ENCODE data around the gene GATAD1. TPM values are rescaled to one million over a fixed set of nuclear protein-coding genes. Genes with fewer than 3 reads are reported as not detected.
"Not testable (repeated sequence)": the region's sequence is repeated elsewhere in the genome, so short reads cannot be mapped to it uniquely, and the experiment has no call there.

The GATAD1 gene
- total RNA-seq, 1 donor from 2014 or later: 12.5 TPM

- no peak for DNase-seq (ENCODE audit: low spot score)
- no peak for ATAC-seq
Measured at GRCh38 chr7:92478711-92479110, 31.4 kb downstream of the GATAD1 start.

DNA sequence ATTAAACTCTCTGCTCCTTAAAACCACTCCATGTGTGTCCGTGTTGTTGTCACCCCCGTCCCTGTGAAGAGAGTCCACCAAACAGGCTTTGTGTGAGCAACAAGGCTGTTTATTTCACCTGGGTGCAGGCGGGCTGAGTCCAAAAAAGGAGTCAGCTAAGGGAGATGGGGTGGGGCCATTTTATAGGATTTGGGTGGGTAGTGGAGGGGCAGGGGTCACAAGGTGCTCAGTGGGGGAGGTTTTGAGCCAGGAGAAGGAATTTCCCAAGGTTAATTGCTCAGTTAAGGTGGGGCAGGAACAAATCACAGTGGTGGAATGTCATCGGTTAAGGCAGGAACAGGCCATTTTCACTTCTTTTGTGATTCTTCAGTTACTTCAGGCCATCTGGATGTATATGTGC lies 31.9 kb downstream of the GATAD1 start:
- not testable (repeated sequence) for ATAC-seq

DNA sequence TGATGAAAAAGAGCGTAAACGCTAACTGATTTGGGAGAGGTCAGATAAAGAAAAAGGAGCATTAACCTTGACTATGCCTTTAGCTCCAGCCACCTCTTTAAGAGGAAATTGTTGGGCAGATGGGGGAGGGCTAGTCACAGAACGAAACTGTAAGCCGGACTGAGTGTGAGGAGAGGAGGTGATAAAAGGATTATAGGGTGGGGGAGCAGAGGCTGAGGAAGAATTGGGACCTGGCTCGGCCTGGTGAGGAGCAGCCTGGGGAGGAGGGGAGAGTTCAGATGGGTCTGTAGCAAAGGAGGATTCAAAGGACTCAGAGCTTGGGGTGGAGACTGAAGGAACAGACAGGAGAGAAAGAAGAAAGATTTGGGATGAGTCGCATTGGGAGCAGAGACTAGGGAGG lies 36.3 kb downstream of the GATAD1 start:
- ATAC-seq: not testable (repeated sequence)

More for the DNA sequence above, 31.9 kb downstream of the GATAD1 start:
- DNase-seq (ENCODE audit: low spot score): not testable (repeated sequence)

DNA sequence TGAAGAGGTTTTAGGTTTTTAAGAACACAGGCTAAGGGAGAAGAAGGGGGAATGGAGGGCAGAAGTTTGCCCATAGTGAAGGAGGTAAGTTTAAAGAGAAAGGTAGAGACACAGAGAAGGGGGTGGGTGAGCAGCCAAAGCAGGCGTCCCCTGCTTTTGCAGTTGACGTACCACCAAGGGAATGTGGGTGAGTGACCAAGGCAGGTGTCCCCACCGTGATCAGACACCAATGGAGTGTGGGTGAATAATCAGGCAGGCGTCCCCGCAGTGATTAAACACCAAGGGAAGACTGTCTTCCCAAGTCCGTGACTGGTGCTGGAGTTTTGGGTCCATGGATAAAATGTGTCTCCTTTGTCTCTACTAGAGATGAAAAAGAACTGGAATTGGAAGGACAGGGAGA lies 36.9 kb downstream of the GATAD1 start:
- not testable (repeated sequence) for ATAC-seq; DNase-seq (ENCODE audit: low spot score)

More for the DNA sequence above, 36.3 kb downstream of the GATAD1 start:
- not testable (repeated sequence) for DNase-seq (ENCODE audit: low spot score)

DNA sequence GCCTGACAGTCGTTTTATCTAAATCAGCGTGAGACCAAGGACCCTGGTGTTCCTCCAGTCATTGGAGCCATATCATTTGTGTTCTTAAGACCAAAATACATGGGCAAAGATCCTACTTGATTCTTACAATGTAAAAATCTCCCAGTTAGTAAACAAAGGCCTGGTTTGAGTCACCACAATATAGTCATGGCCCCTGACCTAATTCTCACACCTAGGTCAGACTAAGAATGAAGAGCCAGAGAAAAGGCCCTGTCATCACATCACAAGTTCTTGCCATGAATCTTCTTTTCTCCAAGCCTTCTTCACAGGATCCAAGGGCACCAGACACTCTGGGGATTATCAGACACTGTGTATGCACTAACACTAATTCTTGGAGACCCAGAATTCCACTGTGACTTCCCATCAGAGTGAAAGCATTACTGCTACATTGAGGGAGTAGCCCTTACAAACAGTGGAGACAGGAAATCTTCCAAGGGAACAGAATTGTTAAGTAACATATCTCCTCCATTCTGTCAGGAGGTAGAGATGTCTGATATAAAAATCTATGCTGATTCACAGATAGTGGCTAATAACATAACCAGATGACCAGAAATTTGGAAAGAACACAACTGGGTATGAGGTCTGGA lies 38.1 kb downstream of the GATAD1 start:
- no peak for ATAC-seq

DNA sequence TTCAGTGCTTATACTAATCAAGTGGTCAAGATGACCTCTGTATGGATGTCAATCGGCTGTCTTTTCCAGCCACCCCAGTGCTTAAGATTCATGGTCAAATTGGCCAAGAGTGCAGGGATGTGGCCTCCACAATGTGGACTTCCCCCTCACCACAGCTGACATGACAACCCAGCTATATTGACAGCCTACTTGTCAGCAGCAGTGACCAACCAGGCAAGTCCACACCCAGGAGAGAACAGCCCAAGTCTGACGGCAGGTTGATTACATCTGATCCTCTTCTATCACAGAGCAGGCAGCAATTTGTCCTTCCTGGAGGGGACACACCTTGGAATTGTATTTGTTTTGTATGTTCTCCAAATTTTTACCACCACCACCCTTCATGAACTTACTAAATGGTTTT lies 38.7 kb downstream of the GATAD1 start:
- ATAC-seq: no peak
- no peak for DNase-seq (ENCODE audit: low spot score)

More for the DNA sequence above, 38.1 kb downstream of the GATAD1 start:
- DNase-seq (ENCODE audit: low spot score): no peak

- ATAC-seq (no peak), DNase-seq (ENCODE audit: low spot score) (no peak)
Measured at GRCh38 chr7:92487804-92488203, 40.5 kb downstream of the GATAD1 start.

DNA sequence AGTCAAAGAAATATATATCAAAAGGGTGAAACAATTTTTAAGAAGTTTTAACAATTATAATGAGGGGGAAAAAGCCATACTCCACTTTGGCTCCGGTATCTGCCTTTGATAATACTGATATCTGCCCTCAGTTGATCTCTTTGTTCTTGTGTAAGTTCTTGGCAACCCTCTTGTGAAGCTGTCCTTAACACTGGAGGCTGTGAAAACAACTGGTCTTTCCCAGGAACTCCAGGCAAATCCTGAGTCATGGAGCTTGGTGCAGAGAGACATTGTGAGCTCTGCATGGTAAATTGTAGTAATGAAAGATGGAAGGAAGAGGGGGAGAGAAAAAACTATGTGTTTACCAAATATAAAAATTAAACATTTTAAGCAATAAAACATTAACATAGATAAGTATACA lies 42.4 kb downstream of the GATAD1 start:
- DNase-seq (ENCODE audit: low spot score): no peak
- peak; percentile 84 for ATAC-seq

GRCh38 chr7:92496876-92497275 lies 49.6 kb downstream of the GATAD1 start:
- DNase-seq (ENCODE audit: low spot score): no peak
- ATAC-seq: no peak

DNA sequence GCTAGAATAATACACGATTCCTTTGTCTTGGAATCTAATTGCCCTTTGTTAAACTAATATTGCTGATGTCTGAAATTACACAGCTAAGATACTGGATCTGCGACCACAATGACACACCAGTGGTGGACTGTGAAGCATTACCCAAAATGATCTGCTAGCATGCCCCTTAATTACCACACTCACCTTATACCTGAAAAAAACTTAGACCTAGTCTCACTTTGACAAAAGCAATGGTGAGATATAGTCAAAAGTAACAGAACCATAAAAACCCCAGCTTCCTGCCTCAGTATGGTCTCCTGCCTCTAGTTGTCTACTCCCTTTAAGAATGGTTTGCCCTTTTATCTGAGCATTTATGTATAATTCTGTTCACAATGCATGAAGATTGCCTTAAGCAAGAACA lies 51.3 kb downstream of the GATAD1 start:
- ATAC-seq (no peak), DNase-seq (ENCODE audit: low spot score) (no peak)

GRCh38 chr7:92503767-92504166 lies 56.5 kb downstream of the GATAD1 start:
- no peak for ATAC-seq
- no peak for DNase-seq (ENCODE audit: low spot score)

DNA sequence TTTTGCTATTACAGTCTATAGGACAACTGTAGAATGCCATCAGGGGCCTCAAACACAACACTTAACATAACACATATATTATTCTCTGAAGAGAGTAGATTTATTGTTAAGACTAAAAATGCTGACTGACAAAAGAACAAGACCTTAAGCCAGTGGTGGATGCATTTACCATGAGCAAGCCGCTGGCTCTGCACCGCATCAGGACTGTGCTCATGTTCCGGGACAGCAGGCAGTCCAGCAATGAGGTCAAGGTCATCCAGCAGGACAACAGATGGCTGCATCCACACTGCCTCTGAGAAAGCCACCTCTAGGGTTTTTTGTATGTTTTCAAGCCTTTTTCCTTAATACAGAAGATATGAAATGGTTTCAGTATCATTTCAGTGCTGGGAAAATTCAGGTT lies 57.3 kb downstream of the GATAD1 start:
- ATAC-seq (no peak), DNase-seq (ENCODE audit: low spot score) (no peak)

- no peak for ATAC-seq
Measured at GRCh38 chr7:92506363-92506762, 59.1 kb downstream of the GATAD1 start.

GRCh38 chr7:92508946-92509345 lies 61.7 kb downstream of the GATAD1 start:
- DNase-seq (ENCODE audit: low spot score) (no peak), ATAC-seq (no peak)

More at GRCh38 chr7:92506363-92506762, 59.1 kb downstream of the GATAD1 start:
- DNase-seq (ENCODE audit: low spot score): no peak

Other genes with a start within 250 kb of the GATAD1 start
- gene KRIT1, start 201.6 kb upstream of the GATAD1 start, total RNA-seq: 16.8 TPM
- 13.1 TPM for gene ANKIB1, start 201.5 kb upstream of the GATAD1 start, total RNA-seq
- gene ERVW-1, start 30.5 kb downstream of the GATAD1 start, total RNA-seq: not detected
- 11.0 TPM for gene PEX1, start 81.0 kb downstream of the GATAD1 start, total RNA-seq
- gene RBM48, start 81.3 kb downstream of the GATAD1 start, total RNA-seq: 4.9 TPM
- gene FAM133B, start 142.9 kb downstream of the GATAD1 start, total RNA-seq: 9.1 TPM

Data from left lobe of liver (tissue), 2 donors.